Breast epithelium (tissue), 4 donors: Measurements from ENCODE around the gene N4BP2L1. TPM values are rescaled to one million over a fixed set of nuclear protein-coding genes. Genes with fewer than 3 reads are reported as not detected.

Experiments used
- DNase-seq, 2 donors: peaks; one replicate each; pipeline ENCODE4 v3.0.0-alpha.2; 2019; ENCODE audit warnings: low spot score in 2 of 2
- H3K27ac ChIP-seq, 2 donors: fragments of 200-600 bp; sonication (generic) in 1 of 2; one replicate each; pipeline ENCODE4 v1.5.1; 2016 to 2019; ENCODE audit warnings: mild to moderate bottlenecking in 1 of 2
- H3K27me3 ChIP-seq, 2 donors: fragments of 200-600 bp; sonication (generic) in 1 of 2; one replicate each; pipeline versions ENCODE4 v1.5.1 to v1.6.0; 2017 to 2019; ENCODE audit warnings: control low read depth in 1 of 2, mild to moderate bottlenecking in 1 of 2
- H3K36me3 ChIP-seq: fragments of 200-600 bp; one replicate; pipeline ENCODE4 v1.5.1; 2019
- H3K4me1 ChIP-seq, 2 donors: fragments of 200-600 bp; sonication (generic); one replicate each; pipeline ENCODE4 v1.5.1; 2016 to 2019; ENCODE audit warnings: control low read depth in 1 of 2
- H3K4me3 ChIP-seq, 3 donors: fragments of 200-600 bp; sonication (generic); 1 replicate in 2 of 3; 2 replicates in 1 of 3; pipeline ENCODE4 v1.5.1; 2016 to 2019; ENCODE audit warnings: mild to moderate bottlenecking in 3 of 3, moderate library complexity in 2 of 3
- H3K9me3 ChIP-seq, 2 donors: fragments of 200-600 bp; sonication (generic) in 1 of 2; one replicate each; pipeline ENCODE4 v1.5.1; 2016 to 2019; ENCODE audit warnings: control low read depth in 1 of 2
- CTCF ChIP-seq, 3 donors: fragments of 450-650 bp; IDR thresholded peaks; one replicate each; pipeline ENCODE4 v1.5.1; 2016 to 2017; ENCODE audit warnings: antibody characterized with exemption in 3 of 3, mild to moderate bottlenecking in 3 of 3, moderate library complexity in 3 of 3
- POLR2A ChIP-seq: fragments of 450-650 bp; IDR thresholded peaks from one replicate; pipeline ENCODE4 v1.6.1; 2016; ENCODE audit warnings: antibody characterized with exemption, mild to moderate bottlenecking, moderate library complexity
- POLR2AphosphoS5 ChIP-seq, 3 donors: sonication (generic); formaldehyde crosslinking; IDR thresholded peaks; one replicate each; pipeline ENCODE4 v1.6.1; 2017; ENCODE audit warnings: antibody characterized with exemption in 3 of 3
- intact Hi-C: fragments of 100-400 bp; cut with DNase I; formaldehyde crosslinking; loops from one replicate; pipeline ENCODE4 v1.15.1; 2023; ENCODE audit warnings: low total_unique reads
- total RNA-seq, 3 donors: library from RNA; depleted of rRNA; stranded (reverse); fragments of >200 nt; gene quantifications; one replicate each; pipeline ENCODE4 v1.1.0, GENCODE V29; 2016

Gene N4BP2L1
- total RNA-seq, 3 donors from 2014 or later = 15.7 to 54.3 (median 33.8) TPM

DNA sequence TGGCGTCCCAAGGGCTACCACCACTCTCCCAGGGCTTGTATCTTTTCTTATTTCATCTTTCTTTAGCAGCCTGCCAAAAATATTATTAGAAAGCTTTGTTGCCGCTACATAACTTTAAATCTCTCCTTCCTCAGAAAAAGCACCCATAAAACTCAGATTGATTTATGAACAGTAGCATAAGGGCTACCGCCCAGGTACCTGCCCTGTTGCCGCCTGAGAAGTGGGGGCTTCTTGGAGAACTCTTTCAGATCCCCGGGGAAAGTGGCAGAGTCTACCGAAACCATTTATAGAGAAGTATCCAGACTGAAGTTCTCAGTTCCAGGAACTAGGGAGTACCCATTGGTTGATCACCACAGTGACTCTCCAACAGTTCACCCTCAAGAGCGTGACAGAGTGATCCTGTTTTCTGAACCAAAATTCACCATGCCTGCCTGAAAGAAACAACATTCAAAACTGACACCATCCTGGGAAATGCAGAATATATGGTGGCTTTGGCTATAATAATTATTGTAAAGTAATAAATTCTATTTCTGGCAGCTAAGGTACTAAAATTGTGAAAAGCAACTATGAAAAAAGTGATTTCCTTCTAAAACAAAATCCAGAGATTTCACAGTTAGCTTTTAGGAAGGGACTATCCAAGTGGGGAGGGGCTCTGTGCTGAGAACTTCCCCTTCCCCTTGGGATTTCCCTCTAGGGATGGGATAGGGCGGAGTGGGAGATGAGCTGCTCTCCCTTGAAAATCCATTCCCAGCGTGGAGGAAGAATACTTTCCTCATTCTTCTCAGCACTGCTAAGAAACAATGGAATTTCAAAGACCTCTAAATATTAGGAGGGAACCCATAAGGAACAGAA, 877 bp upstream of the N4BP2L1 start:
- TF ChIP-seq POLR2AphosphoS5 (IDR thresholded peaks at IDR 0.05) (no peak), POLR2A (no peak), CTCF (IDR thresholded peaks at IDR 0.05) (no peak)
- H3K27ac ChIP-seq = peak overlapping the region; percentile 97 to 98
- peak overlapping the region; percentile 84 to 87 (median 84) for H3K4me3 ChIP-seq
- no peaks in the 10 kb centered on the region for H3K36me3 ChIP-seq
- H3K9me3 ChIP-seq = no peaks in the 10 kb centered on the region
- H3K4me1 ChIP-seq = no peaks in the 10 kb centered on the region
- DNase-seq = no peak
- intact Hi-C loops = no loop called here
- H3K27me3 ChIP-seq = no peaks in the 10 kb centered on the region

GRCh38 chr13:32426990-32427851, 709 bp downstream of the N4BP2L1 start:
- TF ChIP-seq POLR2A (no peak), POLR2AphosphoS5 (IDR thresholded peaks at IDR 0.05) (peak in 1 of 3 donors; percentile 21), CTCF (IDR thresholded peaks at IDR 0.05) (no peak)
- H3K9me3 ChIP-seq = no peaks in the 10 kb centered on the region
- H3K36me3 ChIP-seq = no peaks in the 10 kb centered on the region
- H3K27ac ChIP-seq = peak overlapping the region; percentile 97 to 98
- no peaks in the 10 kb centered on the region for H3K4me1 ChIP-seq
- intact Hi-C loops = no loop called here
- peak overlapping the region; percentile 84 to 87 (median 84) for H3K4me3 ChIP-seq
- no peaks in the 10 kb centered on the region for H3K27me3 ChIP-seq
- DNase-seq = peak; percentile 52 to 62

DNA sequence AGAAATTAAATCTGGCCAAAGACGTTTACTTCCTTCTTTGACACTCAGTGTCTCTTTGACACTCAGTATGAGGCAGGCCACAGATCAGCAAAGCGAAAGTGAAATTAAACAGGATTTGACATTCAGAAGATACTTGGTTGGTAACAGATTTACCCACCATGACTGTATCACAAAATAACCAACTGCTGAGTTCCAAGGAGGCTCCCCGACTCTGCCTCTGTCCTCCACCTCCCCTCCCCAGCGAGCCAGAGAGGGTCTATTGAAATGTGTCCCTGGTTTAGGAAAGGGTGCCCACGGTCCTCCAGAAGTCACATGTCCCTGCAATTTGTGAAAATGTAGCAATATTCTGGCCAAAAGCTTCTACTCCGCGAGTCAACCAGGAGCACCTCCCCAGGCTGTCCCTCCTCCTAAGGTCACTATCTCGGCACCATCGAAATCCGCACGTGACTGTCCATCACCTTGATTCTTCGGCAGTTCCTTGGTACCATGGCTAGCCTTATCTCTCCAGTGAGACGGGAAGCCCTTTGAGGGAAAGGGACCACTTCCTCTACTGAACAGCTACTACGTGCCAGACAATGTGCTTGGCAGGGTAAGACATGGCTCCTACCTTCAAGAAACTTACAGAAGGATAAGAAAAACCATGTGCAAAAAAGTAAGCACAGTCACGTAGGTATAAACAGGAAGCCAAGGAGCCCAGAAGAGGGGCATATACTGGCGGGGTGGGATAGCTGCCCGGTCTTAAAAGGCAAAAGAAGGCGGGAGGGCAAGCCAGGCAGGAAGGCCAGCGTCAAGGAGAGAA, 1.5 kb downstream of the N4BP2L1 start:
- TF ChIP-seq POLR2AphosphoS5 (IDR thresholded peaks at IDR 0.05) = no peak
- no peak for TF ChIP-seq POLR2A
- no peak for TF ChIP-seq CTCF (IDR thresholded peaks at IDR 0.05)
- intact Hi-C loops = no loop called here

GRCh38 chr13:32425158-32425557, 2.8 kb downstream of the N4BP2L1 start:
- Histone ChIP-seq H3K4me1 (no peaks in the 10 kb centered on the region), H3K27ac (no peak overlapping the region), H3K4me3 (no peak overlapping the region), H3K27me3 (no peaks in the 10 kb centered on the region), H3K9me3 (no peaks in the 10 kb centered on the region), H3K36me3 (no peaks in the 10 kb centered on the region)
- intact Hi-C loops = no loop called here
- TF ChIP-seq CTCF (IDR thresholded peaks at IDR 0.05) (no peak), POLR2A (no peak), POLR2AphosphoS5 (IDR thresholded peaks at IDR 0.05) (no peak)
- no peak for DNase-seq

More for the DNA sequence above, 1.5 kb downstream of the N4BP2L1 start:
- no peak for DNase-seq
- H3K27ac ChIP-seq = peak overlapping the region; percentile 97 to 98
- no peaks in the 10 kb centered on the region for H3K4me1 ChIP-seq
- H3K27me3 ChIP-seq = no peaks in the 10 kb centered on the region
- no peaks in the 10 kb centered on the region for H3K36me3 ChIP-seq
- peak overlapping the region; percentile 84 to 87 (median 84) for H3K4me3 ChIP-seq
- H3K9me3 ChIP-seq = no peaks in the 10 kb centered on the region
